ENCODE data around the gene NPAS4. TPM values are rescaled to one million over a fixed set of nuclear protein-coding genes. Genes with fewer than 3 reads are reported as not detected.
"Not testable (repeated sequence)": the region's sequence is repeated elsewhere in the genome, so short reads cannot be mapped to it uniquely, and the experiment has no call there.

Gene NPAS4
- total and polyA plus RNA-seq, 2 of the 13 experiments (the other 11 are each of a cell fraction or from before 2014, with no cell fraction given) = not detected

GRCh38 chr11:66462010-66462409, 41.2 kb downstream of the NPAS4 start:
- ChIA-PET CTCF (ENCODE audit: low intra/inter-chr PET ratio, low total read pairs) (no interaction called here), POLR2A (no interaction called here)
- in situ Hi-C loops (cut with HindIII; ENCODE audit: extremely low pct_ligation_motif_present, low pct_unique_long_range_greater_than_20kb) = no loop called here

DNA sequence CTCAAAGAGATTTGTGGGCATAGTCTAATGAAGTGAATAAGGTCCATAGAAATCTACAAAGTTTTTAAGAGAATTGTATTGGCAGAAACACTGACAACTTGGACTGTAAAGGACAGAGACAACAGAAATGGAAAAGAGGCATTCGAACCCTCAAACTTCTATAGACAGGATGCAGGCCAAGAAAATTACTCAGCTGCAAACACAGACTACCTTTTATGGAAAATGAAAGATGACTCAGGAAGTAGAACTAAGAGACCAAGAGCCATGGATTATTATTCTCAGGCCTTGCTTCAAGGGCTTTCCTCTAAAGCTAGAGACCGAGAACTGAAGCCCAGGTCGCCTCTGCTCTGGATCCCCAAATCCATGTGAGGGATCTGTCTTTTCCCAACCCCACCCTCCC, 42.1 kb downstream of the NPAS4 start:
- no TSS peak for BruUV-seq (replicated peaks)
- Histone ChIP-seq H3K36me3 (replicated peaks in 1 of 2; ENCODE audit: control insufficient read depth in 1 of 2, insufficient read depth in 2 of 2, low read length in 2 of 2) (no peaks in the 10 kb centered on the region), H3K9me3 (ENCODE audit: low read length) (no peaks in the 10 kb centered on the region), H4K20me1 (ENCODE audit: insufficient read depth, low read length) (no peaks in the 10 kb centered on the region; the same call in 1 of the 2 replicates), H2AFZ (ENCODE audit: low read length) (no peak overlapping the region), H3K4me3 (replicated peaks in 1 of 3; ENCODE audit: insufficient read depth in 1 of 3, low read depth in 2 of 3, low read length in 3 of 3) (no peak overlapping the region), H3K9ac (ENCODE audit: insufficient read depth, low read depth, low read length) (no peak overlapping the region), H3K27me3 (ENCODE audit: control insufficient read depth in 1 of 2, insufficient read depth in 2 of 2, low read length in 2 of 2) (peaks cover 0 to 12% of the 10 kb centered on the region in 2 experiments; a peak in 3 of 5 replicates), H3K27ac (ENCODE audit: extremely low read length, insufficient read depth, low read length) (no peak overlapping the region), H3K4me2 (ENCODE audit: low read depth, low read length) (no peak overlapping the region), H3K4me1 (ENCODE audit: insufficient read depth, low read length) (peaks cover 21% of the 10 kb centered on the region), H3K79me2 (ENCODE audit: insufficient read depth, low read length) (no peaks in the 10 kb centered on the region)
- DNase-seq (ENCODE audit: low spot score) = no peak
- ChIA-PET POLR2A (no interaction called here), CTCF (ENCODE audit: low intra/inter-chr PET ratio, low total read pairs) (no interaction called here)
- no peak for FAIRE-seq
- 31% methylated on average over 3 of the region's 3 CpGs for WGBS (ENCODE audit: low lambda C conversion rate)
- intact Hi-C loops (cut with micrococcal nuclease; ENCODE audit: unreplicated experiment) = no loop called here
- in situ Hi-C loops (cut with HindIII; ENCODE audit: extremely low pct_ligation_motif_present, low pct_unique_long_range_greater_than_20kb) = no loop called here
- TF ChIP-seq RFX3 (CRISPR knock-in tag; IDR thresholded peaks at IDR 0.05) = no peak
- TF ChIP-seq, protein P1, sequence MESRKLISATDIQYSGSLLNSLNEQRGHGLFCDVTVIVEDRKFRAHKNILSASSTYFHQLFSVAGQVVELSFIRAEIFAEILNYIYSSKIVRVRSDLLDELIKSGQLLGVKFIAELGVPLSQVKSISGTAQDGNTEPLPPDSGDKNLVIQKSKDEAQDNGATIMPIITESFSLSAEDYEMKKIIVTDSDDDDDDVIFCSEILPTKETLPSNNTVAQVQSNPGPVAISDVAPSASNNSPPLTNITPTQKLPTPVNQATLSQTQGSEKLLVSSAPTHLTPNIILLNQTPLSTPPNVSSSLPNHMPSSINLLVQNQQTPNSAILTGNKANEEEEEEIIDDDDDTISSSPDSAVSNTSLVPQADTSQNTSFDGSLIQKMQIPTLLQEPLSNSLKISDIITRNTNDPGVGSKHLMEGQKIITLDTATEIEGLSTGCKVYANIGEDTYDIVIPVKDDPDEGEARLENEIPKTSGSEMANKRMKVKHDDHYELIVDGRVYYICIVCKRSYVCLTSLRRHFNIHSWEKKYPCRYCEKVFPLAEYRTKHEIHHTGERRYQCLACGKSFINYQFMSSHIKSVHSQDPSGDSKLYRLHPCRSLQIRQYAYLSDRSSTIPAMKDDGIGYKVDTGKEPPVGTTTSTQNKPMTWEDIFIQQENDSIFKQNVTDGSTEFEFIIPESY (CRISPR knock-in tag; IDR thresholded peaks at IDR 0.05) = no peak
- ATAC-seq = no peak

More at GRCh38 chr11:66462010-66462409, 41.2 kb downstream of the NPAS4 start:
- intact Hi-C loops (cut with micrococcal nuclease; ENCODE audit: unreplicated experiment) = no loop called here
- peaks cover 0 to 12% of the 10 kb centered on the region in 2 experiments; a peak in 3 of 5 replicates for H3K27me3 ChIP-seq (ENCODE audit: control insufficient read depth in 1 of 2, insufficient read depth in 2 of 2, low read length in 2 of 2)
- no peaks in the 10 kb centered on the region for H3K9me3 ChIP-seq (ENCODE audit: low read length)
- ATAC-seq (no peak), DNase-seq (ENCODE audit: low spot score) (no peak), FAIRE-seq (no peak)
- no peak overlapping the region for H3K4me2 ChIP-seq (ENCODE audit: low read depth, low read length)
- no peak for TF ChIP-seq CREM (IDR thresholded peaks at IDR 0.05)
- no peak for TF ChIP-seq CREM (CRISPR knock-in tag; IDR thresholded peaks at IDR 0.05)
- TF ChIP-seq PCBP1 (IDR thresholded peaks at IDR 0.05; ENCODE audit: borderline replicate concordance, low read depth, low read length) = 0 out of 2 replicates have a peak, but pooled peaks have one; percentile 74
- TF ChIP-seq HNRNPK (IDR thresholded peaks at IDR 0.05; ENCODE audit: low read depth, low read length, poor library complexity, severe bottlenecking) = peak; percentile 96
- no peak overlapping the region for H3K9ac ChIP-seq (ENCODE audit: insufficient read depth, low read depth, low read length)
- no peak overlapping the region for H3K4me3 ChIP-seq (replicated peaks in 1 of 3; ENCODE audit: insufficient read depth in 1 of 3, low read depth in 2 of 3, low read length in 3 of 3)
- H3K27ac ChIP-seq (ENCODE audit: extremely low read length, insufficient read depth, low read length) = no peak overlapping the region
- no peaks in the 10 kb centered on the region for H4K20me1 ChIP-seq (ENCODE audit: insufficient read depth, low read length)
- peaks cover 14% of the 10 kb centered on the region for H3K4me1 ChIP-seq (ENCODE audit: insufficient read depth, low read length)
- H2AFZ ChIP-seq (ENCODE audit: low read length) = no peak overlapping the region
- no peaks in the 10 kb centered on the region for H3K79me2 ChIP-seq (ENCODE audit: insufficient read depth, low read length)
- no peaks in the 10 kb centered on the region for H3K36me3 ChIP-seq (replicated peaks in 1 of 2; ENCODE audit: control insufficient read depth in 1 of 2, insufficient read depth in 2 of 2, low read length in 2 of 2)
- BruUV-seq (replicated peaks) = no TSS peak

DNA sequence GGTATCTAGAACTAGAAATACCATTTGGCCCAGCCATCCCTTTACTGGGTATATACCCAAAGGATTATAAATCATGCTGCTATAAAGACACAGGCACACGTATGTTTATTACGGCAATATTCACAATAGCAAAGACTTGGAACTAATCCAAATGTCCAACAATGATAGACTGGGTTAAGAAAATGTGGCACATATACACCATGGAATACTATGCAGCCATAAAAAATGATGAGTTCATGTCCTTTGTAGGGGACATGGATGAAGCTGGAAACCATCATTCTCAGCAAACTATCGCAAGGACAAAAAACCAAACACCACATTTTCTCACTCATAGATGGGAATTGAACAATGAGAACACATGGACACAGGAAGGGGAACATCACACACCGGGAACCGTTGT, 43.3 kb downstream of the NPAS4 start:
- H2AFZ ChIP-seq (ENCODE audit: low read length); BruUV-seq (replicated peaks); DNase-seq (ENCODE audit: low spot score); H3K9me3 ChIP-seq (ENCODE audit: low read length); H3K9ac ChIP-seq (ENCODE audit: insufficient read depth, low read depth, low read length); intact Hi-C loops (cut with micrococcal nuclease; ENCODE audit: unreplicated experiment); FAIRE-seq; H3K4me2 ChIP-seq (ENCODE audit: low read depth, low read length); H3K79me2 ChIP-seq (ENCODE audit: insufficient read depth, low read length); H3K4me3 ChIP-seq (replicated peaks in 1 of 3; ENCODE audit: insufficient read depth in 1 of 3, low read depth in 2 of 3, low read length in 3 of 3); H3K27ac ChIP-seq (ENCODE audit: extremely low read length, insufficient read depth, low read length); H3K36me3 ChIP-seq (replicated peaks in 1 of 2; ENCODE audit: control insufficient read depth in 1 of 2, insufficient read depth in 2 of 2, low read length in 2 of 2); ATAC-seq; in situ Hi-C loops (cut with HindIII; ENCODE audit: extremely low pct_ligation_motif_present, low pct_unique_long_range_greater_than_20kb); H4K20me1 ChIP-seq (ENCODE audit: insufficient read depth, low read length): not testable (repeated sequence)
- CTCF ChIA-PET (ENCODE audit: low intra/inter-chr PET ratio, low total read pairs) = interaction anchor here (1.4 kb wide), 1 partner anchor 56 kb away, joined by 3 read pairs; no protein-coding TSS in a partner anchor
- Histone ChIP-seq H3K27me3 (ENCODE audit: control insufficient read depth in 1 of 2, insufficient read depth in 2 of 2, low read length in 2 of 2) (peaks cover 0 to 12% of the 10 kb centered on the region in 2 experiments; a peak in 3 of 5 replicates), H3K4me1 (ENCODE audit: insufficient read depth, low read length) (peaks cover 26% of the 10 kb centered on the region)
- POLR2A ChIA-PET = interaction anchor here (0.9 kb wide), 1 partner anchor 16 kb away, joined by 4 read pairs; the partner anchor contains the start of gene DPP3
- 73% methylated on average over 5 of the region's 5 CpGs for WGBS (ENCODE audit: low lambda C conversion rate)

Measured in HepG2 (cell line).